GM06990 (cell line): ENCODE measurements around the gene SHLD1.

Experiments used
- DNase-seq: peaks from one replicate; pipeline ENCODE4 v3.0.0-alpha.2; 2011; ENCODE audit not compliant: insufficient read length; ENCODE audit errors: extremely low read depth
- H3K27me3 ChIP-seq: replicated peaks from 2 replicates; pipeline ENCODE4 v1.6.0; 2011; ENCODE audit warnings: low read length; ENCODE audit not compliant: control insufficient read depth, insufficient read depth
- H3K36me3 ChIP-seq: 2 replicates; pipeline ENCODE4 v1.5.1; 2011; ENCODE audit warnings: low read length; ENCODE audit not compliant: control insufficient read depth, insufficient read depth
- H3K4me3 ChIP-seq: replicated peaks from 2 replicates; pipeline ENCODE4 v1.5.1; 2011; ENCODE audit warnings: low read depth, mild to moderate bottlenecking, control low read depth, low read length
- TF ChIP-seq, protein P1 (sequence below): IDR thresholded peaks from 2 replicates; pipeline ENCODE4 v1.5.1; 2011; ENCODE audit warnings: low read length, control low read depth, mild to moderate bottlenecking, inconsistent platforms; ENCODE audit not compliant: insufficient read depth, poor library complexity, severe bottlenecking

The SHLD1 gene

DNA sequence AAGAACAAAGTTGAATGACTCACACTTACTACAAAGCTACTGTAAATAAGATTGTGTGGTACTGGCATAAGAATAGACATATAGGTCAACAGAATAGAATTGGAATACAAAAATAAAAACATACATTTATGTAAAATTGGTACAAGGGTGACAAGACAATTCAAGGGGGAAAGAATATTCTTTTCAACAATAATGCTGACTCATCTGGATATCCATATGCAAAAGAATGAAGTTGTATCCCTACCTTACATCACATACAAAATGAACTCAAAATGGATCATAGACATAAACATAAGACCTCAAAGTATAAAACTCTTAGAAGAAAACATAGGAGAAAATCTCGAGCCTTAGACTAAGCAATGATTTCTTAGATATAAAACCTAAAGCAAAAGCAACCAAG, 149.2 kb downstream of the SHLD1 start:
- H3K36me3 ChIP-seq, result no peaks in the 10 kb centered on the region
- H3K27me3 ChIP-seq, result peaks cover 1% of the 10 kb centered on the region; the same call in 1 of the 2 replicates
- DNase-seq, result no peak
- H3K4me3 ChIP-seq, result no peak overlapping the region
- TF ChIP-seq, protein P1, sequence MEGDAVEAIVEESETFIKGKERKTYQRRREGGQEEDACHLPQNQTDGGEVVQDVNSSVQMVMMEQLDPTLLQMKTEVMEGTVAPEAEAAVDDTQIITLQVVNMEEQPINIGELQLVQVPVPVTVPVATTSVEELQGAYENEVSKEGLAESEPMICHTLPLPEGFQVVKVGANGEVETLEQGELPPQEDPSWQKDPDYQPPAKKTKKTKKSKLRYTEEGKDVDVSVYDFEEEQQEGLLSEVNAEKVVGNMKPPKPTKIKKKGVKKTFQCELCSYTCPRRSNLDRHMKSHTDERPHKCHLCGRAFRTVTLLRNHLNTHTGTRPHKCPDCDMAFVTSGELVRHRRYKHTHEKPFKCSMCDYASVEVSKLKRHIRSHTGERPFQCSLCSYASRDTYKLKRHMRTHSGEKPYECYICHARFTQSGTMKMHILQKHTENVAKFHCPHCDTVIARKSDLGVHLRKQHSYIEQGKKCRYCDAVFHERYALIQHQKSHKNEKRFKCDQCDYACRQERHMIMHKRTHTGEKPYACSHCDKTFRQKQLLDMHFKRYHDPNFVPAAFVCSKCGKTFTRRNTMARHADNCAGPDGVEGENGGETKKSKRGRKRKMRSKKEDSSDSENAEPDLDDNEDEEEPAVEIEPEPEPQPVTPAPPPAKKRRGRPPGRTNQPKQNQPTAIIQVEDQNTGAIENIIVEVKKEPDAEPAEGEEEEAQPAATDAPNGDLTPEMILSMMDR, result no peak

- TF ChIP-seq, protein P1, result no peak
- H3K36me3 ChIP-seq, result no peaks in the 10 kb centered on the region
Measured at GRCh38 chr20:5900908-5901307, 150.7 kb downstream of the SHLD1 start.

GRCh38 chr20:5908981-5909380, 158.8 kb downstream of the SHLD1 start:
- Histone ChIP-seq H3K4me3 (no peak overlapping the region), H3K36me3 (no peaks in the 10 kb centered on the region), H3K27me3 (peaks cover 2% of the 10 kb centered on the region)
- DNase-seq, result no peak
- TF ChIP-seq, protein P1, result no peak

More at GRCh38 chr20:5900908-5901307, 150.7 kb downstream of the SHLD1 start:
- no peak for DNase-seq
- Histone ChIP-seq H3K4me3 (no peak overlapping the region), H3K27me3 (peaks cover 1% of the 10 kb centered on the region; the same call in 1 of the 2 replicates)

GRCh38 chr20:5910186-5910585, 160.0 kb downstream of the SHLD1 start:
- TF ChIP-seq, protein P1, result no peak
- Histone ChIP-seq H3K4me3 (no peak overlapping the region), H3K27me3 (peaks cover 2% of the 10 kb centered on the region), H3K36me3 (no peaks in the 10 kb centered on the region)
- no peak for DNase-seq

DNA sequence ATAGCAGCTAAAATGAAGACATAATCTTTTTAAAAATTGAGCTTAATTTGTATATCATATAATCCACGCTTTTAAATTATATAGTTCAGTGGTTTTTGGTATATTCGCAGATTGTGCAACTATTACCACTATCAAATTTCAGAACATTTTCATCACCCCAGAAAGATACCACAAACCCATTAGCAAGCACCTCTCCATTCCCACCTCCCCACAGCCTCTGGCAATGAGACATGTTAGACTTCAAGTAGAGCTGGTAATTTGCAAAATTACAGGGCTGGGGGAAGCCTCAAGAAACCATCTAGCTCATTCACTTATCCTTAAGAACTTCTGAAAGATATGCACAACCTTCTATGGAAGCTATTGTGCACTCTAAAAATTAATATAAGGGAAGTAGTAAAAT, 163.0 kb downstream of the SHLD1 start:
- TF ChIP-seq, protein P1, result no peak
- DNase-seq, result no peak
- Histone ChIP-seq H3K4me3 (no peak overlapping the region), H3K36me3 (no peaks in the 10 kb centered on the region), H3K27me3 (peaks cover 2% of the 10 kb centered on the region)
